Measurements from ENCODE around the gene DHX30.

Gene DHX30

DNA sequence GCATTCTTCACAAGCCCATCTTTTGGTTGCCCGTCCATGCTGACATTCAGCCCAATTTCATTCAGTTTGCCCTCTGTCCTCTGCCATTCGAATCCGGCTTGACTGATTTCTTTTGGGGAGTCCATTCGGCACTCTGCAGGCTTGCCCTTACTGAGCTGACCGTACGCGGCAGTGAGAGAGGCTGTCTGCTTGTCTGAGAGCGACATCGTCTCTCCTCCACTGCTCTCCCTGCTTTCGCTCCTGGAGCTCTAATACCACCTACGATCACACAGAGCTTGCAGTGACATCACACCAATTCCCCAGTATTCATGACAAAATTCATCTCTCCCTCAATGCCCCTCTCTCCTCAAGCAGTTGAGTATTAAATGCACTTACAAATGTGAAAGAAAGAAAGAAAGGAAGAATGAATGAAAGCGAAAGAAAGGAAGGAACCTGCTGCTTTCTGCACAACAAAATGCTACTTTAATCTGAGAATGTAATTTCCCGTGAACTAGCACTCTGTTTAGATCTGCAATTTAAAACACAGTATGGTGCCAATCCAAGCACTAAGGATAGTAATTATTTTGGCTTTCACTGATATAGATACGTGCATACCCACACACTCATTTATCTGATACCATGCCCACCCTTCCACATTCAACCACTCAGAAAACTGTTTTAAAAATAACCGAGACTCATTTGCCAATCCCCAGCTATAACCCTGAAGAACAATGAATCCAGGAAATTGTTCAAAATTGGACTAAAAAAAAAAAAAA lies 89.5 kb downstream of the DHX30 start:
- peaks cover 10% of the 10 kb centered on the region for H3K36me3 ChIP-seq (ENCODE audit: control insufficient read depth, insufficient read depth, low read length)
- no peaks in the 10 kb centered on the region for H3K9me3 ChIP-seq (ENCODE audit: control insufficient read depth, low read length)
- no peaks in the 10 kb centered on the region for H3K27me3 ChIP-seq (replicated peaks; ENCODE audit: control insufficient read depth, insufficient read depth, low read length, poor library complexity, severe bottlenecking)
- no peak overlapping the region for H3K27ac ChIP-seq (ENCODE audit: insufficient read depth, low read length, poor library complexity, severe bottlenecking)
- no peak overlapping the region for H3K4me3 ChIP-seq (ENCODE audit: insufficient read depth, low read depth, low read length, poor library complexity, severe bottlenecking)
- DNase-seq, result no peak
- H3K4me1 ChIP-seq (ENCODE audit: control insufficient read depth, insufficient read depth, low read length, poor library complexity, severe bottlenecking), result no peaks in the 10 kb centered on the region

DNA sequence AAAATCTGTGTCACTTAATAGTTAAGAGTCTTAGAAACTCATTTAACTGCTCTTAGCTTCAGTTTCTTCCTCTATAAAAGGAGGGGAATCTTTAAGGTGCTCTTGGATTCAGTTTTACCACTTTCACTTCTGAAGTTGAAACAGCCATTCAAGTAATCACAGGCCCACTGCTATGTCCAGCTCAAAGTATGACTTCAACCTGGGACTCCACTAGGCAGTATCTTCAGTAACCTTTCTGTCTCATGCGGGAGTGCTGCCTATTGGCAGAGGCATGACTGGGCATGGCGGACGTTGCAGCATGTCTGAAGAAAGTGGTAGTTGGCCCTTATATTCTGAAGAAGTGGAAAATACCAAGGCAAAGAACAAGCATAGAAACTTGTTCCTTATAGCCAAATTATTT lies 92.3 kb downstream of the DHX30 start:
- Histone ChIP-seq H3K4me3 (ENCODE audit: insufficient read depth, low read depth, low read length, poor library complexity, severe bottlenecking) (no peak overlapping the region), H3K27me3 (replicated peaks; ENCODE audit: control insufficient read depth, insufficient read depth, low read length, poor library complexity, severe bottlenecking) (no peaks in the 10 kb centered on the region), H3K9me3 (ENCODE audit: control insufficient read depth, low read length) (no peaks in the 10 kb centered on the region), H3K27ac (ENCODE audit: insufficient read depth, low read length, poor library complexity, severe bottlenecking) (no peak overlapping the region), H3K4me1 (ENCODE audit: control insufficient read depth, insufficient read depth, low read length, poor library complexity, severe bottlenecking) (no peaks in the 10 kb centered on the region), H3K36me3 (ENCODE audit: control insufficient read depth, insufficient read depth, low read length) (peaks cover 6% of the 10 kb centered on the region)
- DNase-seq, result no peak

DNA sequence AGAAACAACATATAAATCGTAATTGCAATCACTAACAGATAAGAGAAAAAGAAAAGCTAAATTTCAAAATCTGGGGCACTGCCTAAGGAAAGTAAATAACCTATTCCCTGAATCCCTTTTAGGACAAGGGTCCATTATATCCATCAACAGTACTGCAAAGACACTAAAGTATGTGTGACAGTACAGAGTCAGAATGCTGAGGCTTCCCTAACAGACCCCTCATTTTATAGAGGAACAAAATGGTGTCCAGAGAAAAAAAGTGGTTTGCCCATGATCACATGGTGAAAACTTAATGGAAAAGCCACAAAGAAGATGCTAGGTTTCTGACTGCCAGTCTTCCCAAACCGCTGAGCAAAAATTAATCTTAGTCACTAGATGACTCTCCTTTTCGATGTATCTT lies 93.8 kb downstream of the DHX30 start:
- Histone ChIP-seq H3K4me1 (ENCODE audit: control insufficient read depth, insufficient read depth, low read length, poor library complexity, severe bottlenecking) (no peaks in the 10 kb centered on the region), H3K27ac (ENCODE audit: insufficient read depth, low read length, poor library complexity, severe bottlenecking) (no peak overlapping the region), H3K27me3 (replicated peaks; ENCODE audit: control insufficient read depth, insufficient read depth, low read length, poor library complexity, severe bottlenecking) (no peaks in the 10 kb centered on the region), H3K36me3 (ENCODE audit: control insufficient read depth, insufficient read depth, low read length) (peaks cover 6% of the 10 kb centered on the region), H3K9me3 (ENCODE audit: control insufficient read depth, low read length) (no peaks in the 10 kb centered on the region), H3K4me3 (ENCODE audit: insufficient read depth, low read depth, low read length, poor library complexity, severe bottlenecking) (no peak overlapping the region)
- DNase-seq, result no peak

DNA sequence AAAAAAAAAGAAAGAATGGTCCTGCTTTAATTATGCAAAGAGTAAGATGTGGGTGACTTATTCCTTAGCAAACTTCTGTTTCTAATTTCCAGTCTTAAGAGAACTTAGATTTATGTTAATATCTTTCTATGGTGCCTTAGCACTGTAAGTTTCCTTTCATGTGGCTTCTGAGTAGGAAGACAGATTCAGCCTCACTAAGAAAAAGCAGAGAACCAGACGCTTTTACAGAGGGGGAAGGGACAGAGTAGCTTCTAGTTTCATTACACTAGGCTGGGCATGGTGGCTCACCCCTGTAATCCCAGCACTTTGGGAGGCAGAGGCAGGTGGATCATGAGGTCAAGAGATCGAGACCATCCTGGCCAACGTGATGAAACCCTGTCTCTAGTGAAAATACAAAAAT lies 95.0 kb downstream of the DHX30 start:
- Histone ChIP-seq H3K9me3 (ENCODE audit: control insufficient read depth, low read length) (no peaks in the 10 kb centered on the region), H3K27me3 (replicated peaks; ENCODE audit: control insufficient read depth, insufficient read depth, low read length, poor library complexity, severe bottlenecking) (no peaks in the 10 kb centered on the region), H3K4me3 (ENCODE audit: insufficient read depth, low read depth, low read length, poor library complexity, severe bottlenecking) (no peak overlapping the region), H3K27ac (ENCODE audit: insufficient read depth, low read length, poor library complexity, severe bottlenecking) (no peak overlapping the region), H3K4me1 (ENCODE audit: control insufficient read depth, insufficient read depth, low read length, poor library complexity, severe bottlenecking) (no peaks in the 10 kb centered on the region), H3K36me3 (ENCODE audit: control insufficient read depth, insufficient read depth, low read length) (peaks cover 3% of the 10 kb centered on the region)
- DNase-seq, result no peak

DNA sequence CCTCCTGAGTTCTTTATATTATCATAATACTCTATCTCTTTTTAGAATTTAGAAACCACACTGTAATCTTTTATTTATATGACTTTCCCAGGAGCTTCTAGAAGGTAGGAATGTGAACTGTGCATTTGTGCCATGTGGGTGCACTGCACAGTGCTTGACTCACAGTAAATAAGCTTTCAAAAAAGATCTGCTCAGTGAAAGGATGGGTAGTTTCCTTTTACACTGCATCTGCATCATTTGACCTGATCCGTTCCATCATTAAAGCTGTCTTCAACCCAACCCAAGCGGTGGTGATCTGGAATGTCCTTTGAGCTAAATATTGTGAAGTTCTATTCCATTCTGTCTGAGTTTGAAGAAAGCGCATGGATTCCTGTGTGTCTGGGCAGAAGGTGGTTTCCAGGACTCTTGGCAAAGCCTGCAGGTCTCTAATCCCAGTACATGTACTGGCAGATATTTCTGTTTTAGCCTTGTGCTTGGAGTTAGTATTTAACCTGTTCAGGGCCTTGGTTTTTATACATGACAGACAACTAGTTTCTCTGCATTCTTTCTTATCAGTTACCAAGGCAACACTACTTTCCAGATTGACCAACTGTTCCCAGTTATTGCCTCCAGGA lies 96.7 kb downstream of the DHX30 start:
- Histone ChIP-seq H3K4me3 (ENCODE audit: insufficient read depth, low read depth, low read length, poor library complexity, severe bottlenecking) (no peak overlapping the region), H3K4me1 (ENCODE audit: control insufficient read depth, insufficient read depth, low read length, poor library complexity, severe bottlenecking) (no peaks in the 10 kb centered on the region), H3K27ac (ENCODE audit: insufficient read depth, low read length, poor library complexity, severe bottlenecking) (no peak overlapping the region), H3K9me3 (ENCODE audit: control insufficient read depth, low read length) (no peaks in the 10 kb centered on the region), H3K27me3 (replicated peaks; ENCODE audit: control insufficient read depth, insufficient read depth, low read length, poor library complexity, severe bottlenecking) (no peaks in the 10 kb centered on the region), H3K36me3 (ENCODE audit: control insufficient read depth, insufficient read depth, low read length) (no peaks in the 10 kb centered on the region)
- no peak for DNase-seq
